ENCODE measurements around the gene TECTB. TPM values are rescaled to one million over a fixed set of nuclear protein-coding genes. Genes with fewer than 3 reads are reported as not detected.

The TECTB gene
- total RNA-seq, 1 experiment from 2014 or later: 0.07 TPM

GRCh38 chr10:112294169-112294568 lies 11.0 kb downstream of the TECTB start:
- H4K20me1 ChIP-seq (ENCODE audit: insufficient read depth): no peaks in the 10 kb centered on the region
- H3K4me1 ChIP-seq (ENCODE audit: control insufficient read depth in 1 of 2, insufficient read depth in 2 of 2, low read length in 2 of 2): no peaks in the 10 kb centered on the region
- no peak for TF ChIP-seq ELF1 (IDR thresholded peaks at IDR 0.05; ENCODE audit: borderline replicate concordance, low read depth)
- TF ChIP-seq CBX3 (IDR thresholded peaks at IDR 0.05; ENCODE audit: low read depth): no peak
- no peak for TF ChIP-seq CTCF (IDR thresholded peaks at IDR 0.05 in 2 of 3, conservative IDR thresholded peaks at IDR 0.05 in 1 of 3; ENCODE audit: borderline replicate concordance in 1 of 3, insufficient read depth in 1 of 3, low read depth in 2 of 3, low read length in 2 of 3)
- TF ChIP-seq POLR2AphosphoS5 (IDR thresholded peaks at IDR 0.05; ENCODE audit: low read depth, low read length): no peak
- no peak for TF ChIP-seq SP1 (IDR thresholded peaks at IDR 0.05; ENCODE audit: low read depth)
- no peak for TF ChIP-seq REST (IDR thresholded peaks at IDR 0.05; ENCODE audit: low read depth)
- no peak for TF ChIP-seq CEBPB (IDR thresholded peaks at IDR 0.05; ENCODE audit: low read depth)
- no peak for TF ChIP-seq ZFX (IDR thresholded peaks at IDR 0.05)
- TF ChIP-seq EZH2 (IDR thresholded peaks at IDR 0.05): no peak
- no peak for ATAC-seq
- no peak overlapping the region for H2AFZ ChIP-seq (ENCODE audit: low read depth, low read length, poor library complexity, severe bottlenecking)
- no peak overlapping the region for H3K4me3 ChIP-seq (replicated peaks in 1 of 2; ENCODE audit: low read depth in 1 of 2, low read length in 2 of 2)
- H3K27ac ChIP-seq (ENCODE audit: low read depth, low read length): no peak overlapping the region
- no peaks in the 10 kb centered on the region for H3K36me3 ChIP-seq (ENCODE audit: control insufficient read depth in 1 of 2, insufficient read depth in 2 of 2, low read length in 2 of 2)
- no peaks in the 10 kb centered on the region for H3K27me3 ChIP-seq (ENCODE audit: insufficient read depth, low read length)
- intact Hi-C loops (cut with micrococcal nuclease): no loop called here
- ChIA-PET POLR2A (no interaction called here), CTCF (interaction anchor here (2.3 kb wide), 1 partner anchor 14 kb away, joined by 8 read pairs; no protein-coding TSS in a partner anchor), RAD21 (ENCODE audit: low non-redundant PET in 1 of 2, low total read pairs in 2 of 2, uncharacterized antibody in 2 of 2, unreplicated experiment in 2 of 2) (no interaction called here)
- H3K79me2 ChIP-seq (ENCODE audit: insufficient read depth, low read length): no peaks in the 10 kb centered on the region
- BruUV-seq (replicated peaks): no TSS peak
- H3K9me3 ChIP-seq (ENCODE audit: control insufficient read depth in 1 of 2, insufficient read depth in 1 of 2, low read depth in 1 of 2, low read length in 2 of 2): no peaks in the 10 kb centered on the region
- DNase-seq (ENCODE audit: low read depth, low spot score): no peak
- no peaks in the 10 kb centered on the region for H3K9me2 ChIP-seq (ENCODE audit: insufficient read depth)
- H3K4me2 ChIP-seq (ENCODE audit: low read length): no peak overlapping the region
- no peak overlapping the region for H3K9ac ChIP-seq (ENCODE audit: low read length)

Data from HCT116 (cell line).